RWPE2 (cell line): ENCODE measurements around the gene SMCR8.
"Not testable (repeated sequence)": the region's sequence is repeated elsewhere in the genome, so short reads cannot be mapped to it uniquely, and the experiment has no call there.

Experiments
- ATAC-seq: fragments of 200-7000 bp; cut with Tn5 transposase; 3 replicates; pipeline ENCODE4 v1.9.1; 2021; ENCODE audit warnings: low read depth
- DNase-seq: peaks from one replicate; pipeline ENCODE4 v3.0.0-alpha.2; 2020; ENCODE audit warnings: low spot score
- H3K27ac ChIP-seq: fragments of 450-650 bp; 2 replicates; pipeline ENCODE4 v1.5.1; 2017; ENCODE audit warnings: mild to moderate bottlenecking; ENCODE audit not compliant: poor library complexity, severe bottlenecking
- H3K27me3 ChIP-seq: fragments of 250-450 bp; sonication (Bioruptor Pico); 2 replicates; pipeline ENCODE4 v1.5.1; 2021; ENCODE audit warnings: mild to moderate bottlenecking, moderate library complexity; ENCODE audit not compliant: insufficient read depth, poor library complexity, severe bottlenecking
- H3K36me3 ChIP-seq: fragments of 250-450 bp; sonication (Bioruptor Pico); 2 replicates; pipeline ENCODE4 v1.5.1; 2020; ENCODE audit warnings: low read depth, mild to moderate bottlenecking, moderate library complexity
- H3K4me1 ChIP-seq: fragments of 250-450 bp; sonication (Bioruptor Pico); 2 replicates; pipeline ENCODE4 v1.5.1; 2021; ENCODE audit warnings: mild to moderate bottlenecking, moderate library complexity; ENCODE audit not compliant: insufficient read depth, poor library complexity, severe bottlenecking
- H3K4me3 ChIP-seq: fragments of 250-450 bp; sonication (Bioruptor Pico); 2 replicates; pipeline ENCODE4 v1.5.1; 2021; ENCODE audit warnings: mild to moderate bottlenecking, moderate library complexity; ENCODE audit not compliant: severe bottlenecking
- H3K9me3 ChIP-seq: fragments of 250-450 bp; sonication (Bioruptor Pico); 2 replicates; pipeline ENCODE4 v1.5.1; 2021; ENCODE audit warnings: mild to moderate bottlenecking, moderate library complexity; ENCODE audit not compliant: severe bottlenecking
- CTCF ChIP-seq: fragments of 450-650 bp; IDR thresholded peaks from one replicate; pipeline ENCODE4 v1.5.1; 2017; ENCODE audit warnings: mild to moderate bottlenecking, moderate library complexity; ENCODE audit not compliant: poor library complexity, severe bottlenecking

The SMCR8 gene

GRCh38 chr17:18371455-18371854 lies 56.4 kb downstream of the SMCR8 start:
- peak; percentile 33; the same call in 1 of the 3 replicates for ATAC-seq
- Histone ChIP-seq H3K4me3 (no peak overlapping the region), H3K36me3 (no peaks in the 10 kb centered on the region), H3K9me3 (no peaks in the 10 kb centered on the region), H3K27me3 (no peaks in the 10 kb centered on the region), H3K4me1 (no peaks in the 10 kb centered on the region), H3K27ac (no peak overlapping the region)
- no peak for DNase-seq
- TF ChIP-seq CTCF, result no peak

GRCh38 chr17:18373181-18373580 lies 58.1 kb downstream of the SMCR8 start:
- H3K9me3 ChIP-seq, H3K27me3 ChIP-seq, H3K4me3 ChIP-seq, H3K36me3 ChIP-seq, DNase-seq, H3K27ac ChIP-seq, H3K4me1 ChIP-seq, ATAC-seq: not testable (repeated sequence)

- H3K4me1 ChIP-seq, result peaks cover 7% of the 10 kb centered on the region
- no peak overlapping the region for H3K4me3 ChIP-seq
- no peak overlapping the region for H3K27ac ChIP-seq
- H3K27me3 ChIP-seq, result no peaks in the 10 kb centered on the region
- no peak for TF ChIP-seq CTCF
- no peaks in the 10 kb centered on the region for H3K36me3 ChIP-seq
- no peaks in the 10 kb centered on the region for H3K9me3 ChIP-seq
- ATAC-seq (no peak), DNase-seq (no peak)
These were observed 59.1 kb downstream of the SMCR8 start for GRCh38 chr17:18374216-18374615.
